Breast epithelium (tissue), 4 donors: Measurements from ENCODE around the gene GSPT1. TPM values are rescaled to one million over a fixed set of nuclear protein-coding genes. Genes with fewer than 3 reads are reported as not detected.

Experiments
- DNase-seq, 2 donors: peaks; one replicate each; pipeline ENCODE4 v3.0.0-alpha.2; 2019; ENCODE audit warnings: low spot score in 2 of 2
- H3K27ac ChIP-seq, 2 donors: fragments of 200-600 bp; sonication (generic) in 1 of 2; one replicate each; pipeline ENCODE4 v1.5.1; 2016 to 2019; ENCODE audit warnings: mild to moderate bottlenecking in 1 of 2
- H3K27me3 ChIP-seq, 2 donors: fragments of 200-600 bp; sonication (generic) in 1 of 2; one replicate each; pipeline versions ENCODE4 v1.5.1 to v1.6.0; 2017 to 2019; ENCODE audit warnings: control low read depth in 1 of 2, mild to moderate bottlenecking in 1 of 2
- H3K36me3 ChIP-seq: fragments of 200-600 bp; one replicate; pipeline ENCODE4 v1.5.1; 2019
- H3K4me1 ChIP-seq, 2 donors: fragments of 200-600 bp; sonication (generic); one replicate each; pipeline ENCODE4 v1.5.1; 2016 to 2019; ENCODE audit warnings: control low read depth in 1 of 2
- H3K4me3 ChIP-seq, 3 donors: fragments of 200-600 bp; sonication (generic); 1 replicate in 2 of 3; 2 replicates in 1 of 3; pipeline ENCODE4 v1.5.1; 2016 to 2019; ENCODE audit warnings: mild to moderate bottlenecking in 3 of 3, moderate library complexity in 2 of 3
- H3K9me3 ChIP-seq, 2 donors: fragments of 200-600 bp; sonication (generic) in 1 of 2; one replicate each; pipeline ENCODE4 v1.5.1; 2016 to 2019; ENCODE audit warnings: control low read depth in 1 of 2
- CTCF ChIP-seq, 3 donors: fragments of 450-650 bp; IDR thresholded peaks; one replicate each; pipeline ENCODE4 v1.5.1; 2016 to 2017; ENCODE audit warnings: antibody characterized with exemption in 3 of 3, mild to moderate bottlenecking in 3 of 3, moderate library complexity in 3 of 3
- POLR2A ChIP-seq: fragments of 450-650 bp; IDR thresholded peaks from one replicate; pipeline ENCODE4 v1.6.1; 2016; ENCODE audit warnings: antibody characterized with exemption, mild to moderate bottlenecking, moderate library complexity
- POLR2AphosphoS5 ChIP-seq, 3 donors: sonication (generic); formaldehyde crosslinking; IDR thresholded peaks; one replicate each; pipeline ENCODE4 v1.6.1; 2017; ENCODE audit warnings: antibody characterized with exemption in 3 of 3
- intact Hi-C: fragments of 100-400 bp; cut with DNase I; formaldehyde crosslinking; loops from one replicate; pipeline ENCODE4 v1.15.1; 2023; ENCODE audit warnings: low total_unique reads
- total RNA-seq, 3 donors: library from RNA; depleted of rRNA; stranded (reverse); fragments of >200 nt; gene quantifications; one replicate each; pipeline ENCODE4 v1.1.0, GENCODE V29; 2016

GSPT1 gene
- total RNA-seq, 3 donors from 2014 or later, result 61.3 to 68.5 (median 67.6) TPM

- no peaks in the 10 kb centered on the region for H3K9me3 ChIP-seq
- no peaks in the 10 kb centered on the region for H3K36me3 ChIP-seq
- no peak for TF ChIP-seq CTCF (IDR thresholded peaks at IDR 0.05)
- no peak for TF ChIP-seq POLR2AphosphoS5 (IDR thresholded peaks at IDR 0.05)
- TF ChIP-seq POLR2A, result no peak
- H3K4me3 ChIP-seq, result no peak overlapping the region
- peaks cover 4 to 13% of the 10 kb centered on the region in 2 donors for H3K4me1 ChIP-seq
- intact Hi-C loops, result no loop called here
- DNase-seq, result no peak
- H3K27ac ChIP-seq, result no peak overlapping the region
- no peaks in the 10 kb centered on the region for H3K27me3 ChIP-seq
These were observed 5.9 kb downstream of the GSPT1 start for GRCh38 chr16:11909653-11910545.

GRCh38 chr16:11907160-11907970 is 8.4 kb downstream of the GSPT1 start:
- no peaks in the 10 kb centered on the region for H3K9me3 ChIP-seq
- TF ChIP-seq POLR2AphosphoS5 (IDR thresholded peaks at IDR 0.05) (no peak), POLR2A (no peak), CTCF (IDR thresholded peaks at IDR 0.05) (no peak)
- DNase-seq, result no peak
- H3K4me1 ChIP-seq, result no peaks in the 10 kb centered on the region
- no peaks in the 10 kb centered on the region for H3K27me3 ChIP-seq
- no peak overlapping the region for H3K27ac ChIP-seq
- intact Hi-C loops, result no loop called here
- H3K36me3 ChIP-seq, result no peaks in the 10 kb centered on the region
- H3K4me3 ChIP-seq, result no peak overlapping the region

- Histone ChIP-seq H3K4me1 (no peaks in the 10 kb centered on the region), H3K9me3 (no peaks in the 10 kb centered on the region), H3K4me3 (no peak overlapping the region), H3K36me3 (no peaks in the 10 kb centered on the region), H3K27ac (no peak overlapping the region), H3K27me3 (no peaks in the 10 kb centered on the region)
- intact Hi-C loops, result no loop called here
- no peak for TF ChIP-seq POLR2AphosphoS5 (IDR thresholded peaks at IDR 0.05)
- no peak for TF ChIP-seq POLR2A
- no peak for TF ChIP-seq CTCF (IDR thresholded peaks at IDR 0.05)
- no peak for DNase-seq
These were observed 11.8 kb downstream of the GSPT1 start for GRCh38 chr16:11903906-11904305.

GRCh38 chr16:11901091-11901490 is 14.7 kb downstream of the GSPT1 start:
- intact Hi-C loops, result no loop called here
- DNase-seq, result no peak
- no peak for TF ChIP-seq POLR2A
- no peak for TF ChIP-seq CTCF (IDR thresholded peaks at IDR 0.05)
- TF ChIP-seq POLR2AphosphoS5 (IDR thresholded peaks at IDR 0.05), result no peak

More at GRCh38 chr16:11901091-11901490, 14.7 kb downstream of the GSPT1 start:
- Histone ChIP-seq H3K4me3 (no peak overlapping the region), H3K27me3 (no peaks in the 10 kb centered on the region), H3K36me3 (no peaks in the 10 kb centered on the region), H3K4me1 (no peaks in the 10 kb centered on the region), H3K27ac (no peak overlapping the region), H3K9me3 (no peaks in the 10 kb centered on the region)
